Adrenal gland (tissue), 5 donors: Measurements from ENCODE around the gene TMED10.

Experiments
- CTCF ChIP-seq, 6 experiments: fragments of 450-650 bp in 4 of 6; fragments of 200-600 bp in 2 of 6; sonication (generic) in 1 of 6; IDR thresholded peaks; 1 replicate in 5 of 6; 2 replicates in 1 of 6; pipeline versions ENCODE4 v1.5.1 to v1.8.0; 2016 to 2021; ENCODE audit warnings: antibody characterized with exemption in 6 of 6, mild to moderate bottlenecking in 2 of 6, moderate library complexity in 1 of 6
- POLR2A ChIP-seq, 2 donors: fragments of 450-650 bp; IDR thresholded peaks; one replicate each; pipeline ENCODE4 v1.6.1; 2017; ENCODE audit warnings: antibody characterized with exemption in 2 of 2, mild to moderate bottlenecking in 2 of 2, moderate library complexity in 1 of 2
- donor health status: DM: no; HTN: no; CAD: no.

DNA sequence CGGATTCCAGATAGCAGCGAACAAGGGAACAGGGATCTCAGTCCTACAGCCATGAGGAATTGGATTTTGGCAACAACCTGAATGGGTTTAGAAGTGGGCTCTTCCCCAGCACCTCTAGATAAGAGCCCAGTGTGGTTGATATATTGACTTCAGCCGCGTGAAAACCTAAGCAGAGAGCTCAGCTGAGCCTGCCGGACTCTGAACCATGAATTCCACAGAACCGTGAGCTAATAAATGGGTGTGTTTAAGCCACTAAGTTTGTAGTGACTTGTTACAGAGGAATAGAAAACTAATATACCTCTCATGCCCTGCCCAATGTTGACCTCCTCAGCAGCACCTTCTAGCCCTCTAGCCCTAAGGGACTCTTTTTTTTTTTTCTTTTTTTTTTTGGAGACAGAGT, 32.4 kb upstream of the TMED10 start:
- TF ChIP-seq POLR2A (IDR thresholded peaks at IDR 0.05) (no peak), CTCF (IDR thresholded peaks at IDR 0.05) (no peak)
